Mesothelial cell of epicardium (in vitro differentiated cells): Measurements from ENCODE around the gene ADAMTSL2. TPM values are rescaled to one million over a fixed set of nuclear protein-coding genes. Genes with fewer than 3 reads are reported as not detected.

Source experiments
- DNase-seq, 2 experiments: peaks; one replicate each; pipeline ENCODE4 v3.0.0; 2021; ENCODE audit warnings: low spot score in 2 of 2; ENCODE audit not compliant: unreplicated experiment in 2 of 2
- H3K27ac Mint-ChIP-seq: 2 replicates; pipeline ENCODE4 v1.8.0; 2021; ENCODE audit warnings: mixed read lengths
- H3K27me3 Mint-ChIP-seq: 2 replicates; pipeline ENCODE4 v1.8.0; 2021; ENCODE audit warnings: low read depth, mixed read lengths
- H3K36me3 Mint-ChIP-seq: 2 replicates; pipeline ENCODE4 v1.8.0; 2021; ENCODE audit warnings: mixed read lengths
- H3K4me1 Mint-ChIP-seq: 2 replicates; pipeline ENCODE4 v1.8.0; 2021; ENCODE audit warnings: mixed read lengths
- H3K4me3 Mint-ChIP-seq: 2 replicates; pipeline ENCODE4 v1.8.0; 2021; ENCODE audit warnings: mild to moderate bottlenecking, moderate library complexity, mixed read lengths
- H3K9me3 Mint-ChIP-seq: 2 replicates; pipeline ENCODE4 v1.8.0; 2021; ENCODE audit warnings: mixed read lengths
- total RNA-seq: library from RNA; stranded (reverse); gene quantifications from 3 replicates; pipeline ENCODE4 v1.2.1, GENCODE V29; 2021
- TF ChIP-seq, protein P1 (sequence below): fragments of 200-600 bp; sonication (generic); IDR thresholded peaks from one replicate; pipeline ENCODE4 v1.5.0; 2021; ENCODE audit warnings: antibody characterized with exemption; ENCODE audit not compliant: unreplicated experiment

The ADAMTSL2 gene
- total RNA-seq, 1 donor from 2014 or later, result 6.5 TPM

DNA sequence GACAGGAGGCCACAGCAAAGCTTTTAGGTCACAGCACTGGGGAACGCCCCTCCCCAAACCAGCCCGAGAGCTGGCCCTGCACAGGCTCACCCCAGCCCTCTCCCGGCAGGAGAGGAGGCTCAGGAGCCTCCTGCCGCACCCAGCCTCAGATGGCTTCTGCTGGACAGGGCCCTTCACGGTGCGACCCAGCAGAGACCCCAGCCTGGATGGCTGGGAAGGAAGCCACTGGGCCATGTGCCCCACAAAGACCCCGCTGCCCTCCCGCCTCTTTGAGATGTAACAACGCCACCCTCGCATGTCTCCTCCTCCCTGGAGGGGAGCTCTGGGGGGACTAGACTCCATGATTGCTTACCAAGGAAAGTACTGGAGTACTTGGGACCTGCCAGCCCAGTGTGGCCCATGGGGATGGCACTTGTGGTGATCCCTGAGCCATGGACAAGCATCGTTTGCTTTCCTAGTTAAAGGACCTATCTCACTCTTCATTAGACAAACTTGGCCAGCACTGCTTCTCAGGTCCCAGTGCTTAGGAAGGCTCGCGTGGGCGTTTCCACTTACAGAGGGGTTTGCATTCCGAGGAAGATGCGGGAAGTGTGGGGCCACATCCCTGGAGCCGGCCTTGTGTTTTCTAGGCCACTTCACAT is 18.8 kb upstream of the ADAMTSL2 start:
- Mint-ChIP-seq H3K4me3 (no peak overlapping the region), H3K27ac (peak overlapping the region; percentile 5), H3K36me3 (no peaks in the 10 kb centered on the region), H3K4me1 (peaks cover 23% of the 10 kb centered on the region), H3K9me3 (no peaks in the 10 kb centered on the region), H3K27me3 (no peaks in the 10 kb centered on the region)
- TF ChIP-seq, protein P1, sequence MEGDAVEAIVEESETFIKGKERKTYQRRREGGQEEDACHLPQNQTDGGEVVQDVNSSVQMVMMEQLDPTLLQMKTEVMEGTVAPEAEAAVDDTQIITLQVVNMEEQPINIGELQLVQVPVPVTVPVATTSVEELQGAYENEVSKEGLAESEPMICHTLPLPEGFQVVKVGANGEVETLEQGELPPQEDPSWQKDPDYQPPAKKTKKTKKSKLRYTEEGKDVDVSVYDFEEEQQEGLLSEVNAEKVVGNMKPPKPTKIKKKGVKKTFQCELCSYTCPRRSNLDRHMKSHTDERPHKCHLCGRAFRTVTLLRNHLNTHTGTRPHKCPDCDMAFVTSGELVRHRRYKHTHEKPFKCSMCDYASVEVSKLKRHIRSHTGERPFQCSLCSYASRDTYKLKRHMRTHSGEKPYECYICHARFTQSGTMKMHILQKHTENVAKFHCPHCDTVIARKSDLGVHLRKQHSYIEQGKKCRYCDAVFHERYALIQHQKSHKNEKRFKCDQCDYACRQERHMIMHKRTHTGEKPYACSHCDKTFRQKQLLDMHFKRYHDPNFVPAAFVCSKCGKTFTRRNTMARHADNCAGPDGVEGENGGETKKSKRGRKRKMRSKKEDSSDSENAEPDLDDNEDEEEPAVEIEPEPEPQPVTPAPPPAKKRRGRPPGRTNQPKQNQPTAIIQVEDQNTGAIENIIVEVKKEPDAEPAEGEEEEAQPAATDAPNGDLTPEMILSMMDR, result no peak
- no peak for DNase-seq

DNA sequence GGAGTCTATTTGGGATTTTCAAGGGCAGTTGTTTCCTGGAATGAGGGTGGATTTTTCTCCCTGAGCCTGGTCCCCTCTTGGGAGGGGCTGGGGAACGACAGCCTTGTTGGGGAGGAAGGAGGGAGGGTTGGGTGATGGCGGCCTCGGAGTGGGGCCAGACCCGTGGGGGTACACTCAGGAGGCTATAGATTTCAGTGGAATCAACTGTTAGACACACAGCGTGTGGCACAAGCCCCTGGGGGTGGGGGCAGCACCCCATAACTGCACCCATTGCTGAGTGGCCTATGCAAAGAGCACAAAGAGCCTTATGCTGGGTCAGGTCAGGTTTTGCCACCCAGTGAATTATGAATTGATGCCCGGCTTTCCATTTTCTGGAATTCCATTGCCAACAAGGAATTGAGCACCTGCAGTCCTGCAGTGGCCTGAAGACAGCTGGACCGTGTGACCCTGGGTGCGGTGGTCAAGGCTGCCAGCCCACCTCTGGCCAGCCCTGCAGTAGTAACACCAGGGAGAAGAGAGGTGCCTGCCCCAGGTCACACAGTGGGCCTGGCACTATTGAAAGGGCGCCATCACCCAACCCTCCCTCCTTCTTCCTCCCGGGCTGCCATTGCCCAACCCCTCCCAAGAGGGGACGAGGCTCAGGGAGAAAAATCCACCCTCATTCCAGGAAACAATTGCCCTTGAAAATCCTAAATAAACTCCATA is 18.1 kb upstream of the ADAMTSL2 start:
- H3K9me3 Mint-ChIP-seq, result no peaks in the 10 kb centered on the region
- H3K27me3 Mint-ChIP-seq, result no peaks in the 10 kb centered on the region
- H3K27ac Mint-ChIP-seq, result peak overlapping the region; percentile 5
- peaks cover 30% of the 10 kb centered on the region for H3K4me1 Mint-ChIP-seq
- no peak for DNase-seq
- no peaks in the 10 kb centered on the region for H3K36me3 Mint-ChIP-seq
- H3K4me3 Mint-ChIP-seq, result no peak overlapping the region
- TF ChIP-seq, protein P1, result no peak

DNA sequence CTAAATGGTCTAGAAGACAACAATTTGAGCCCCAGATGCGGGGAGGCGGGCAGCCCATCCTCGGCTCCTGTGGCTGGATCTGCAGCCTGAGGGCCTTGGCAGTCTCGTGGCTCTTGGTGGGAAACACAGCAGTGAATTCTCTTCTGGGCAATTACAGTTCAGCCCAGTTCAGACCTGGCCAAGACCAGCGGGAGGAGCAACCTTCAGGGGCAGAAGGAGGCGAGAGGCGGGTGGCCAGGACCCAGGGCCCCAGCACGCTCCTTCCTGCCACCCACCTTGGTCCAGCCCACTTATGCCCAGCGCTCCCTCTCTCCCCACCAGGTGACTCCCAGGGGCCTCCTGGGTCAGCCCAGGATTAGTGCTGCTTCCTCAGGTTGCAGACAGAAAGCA is 17.5 kb upstream of the ADAMTSL2 start:
- H3K4me3 Mint-ChIP-seq, result no peak overlapping the region

DNA sequence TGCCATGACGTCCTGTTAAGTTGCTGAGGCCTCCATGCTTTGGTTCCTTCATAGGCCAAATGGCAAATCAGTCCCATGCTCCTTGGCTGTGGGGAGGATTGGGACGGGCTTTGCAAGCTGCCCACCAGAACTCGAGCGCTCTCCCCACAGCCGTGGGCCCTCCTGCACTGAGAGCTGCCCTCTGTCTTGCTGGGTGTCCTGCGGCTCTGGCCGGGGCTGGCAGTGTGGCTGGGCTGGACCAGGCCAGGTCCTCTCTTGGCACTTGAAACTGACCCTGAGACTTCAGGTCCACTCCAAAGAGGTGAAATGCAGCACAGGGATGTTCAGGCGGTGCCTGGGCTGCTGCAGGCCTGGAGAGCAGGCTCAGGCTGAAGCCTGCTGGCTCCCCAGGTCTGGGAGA is 16.8 kb upstream of the ADAMTSL2 start:
- Mint-ChIP-seq H3K4me3 (no peak overlapping the region), H3K27me3 (no peaks in the 10 kb centered on the region), H3K4me1 (peaks cover 30% of the 10 kb centered on the region), H3K27ac (no peak overlapping the region), H3K9me3 (no peaks in the 10 kb centered on the region), H3K36me3 (no peaks in the 10 kb centered on the region)
- DNase-seq, result no peak
- TF ChIP-seq, protein P1, result no peak

More for the DNA sequence above, 17.5 kb upstream of the ADAMTSL2 start:
- TF ChIP-seq, protein P1, result no peak
- no peaks in the 10 kb centered on the region for H3K36me3 Mint-ChIP-seq
- DNase-seq, result no peak
- no peaks in the 10 kb centered on the region for H3K27me3 Mint-ChIP-seq
- H3K4me1 Mint-ChIP-seq, result peaks cover 30% of the 10 kb centered on the region
- no peaks in the 10 kb centered on the region for H3K9me3 Mint-ChIP-seq
- no peak overlapping the region for H3K27ac Mint-ChIP-seq

DNA sequence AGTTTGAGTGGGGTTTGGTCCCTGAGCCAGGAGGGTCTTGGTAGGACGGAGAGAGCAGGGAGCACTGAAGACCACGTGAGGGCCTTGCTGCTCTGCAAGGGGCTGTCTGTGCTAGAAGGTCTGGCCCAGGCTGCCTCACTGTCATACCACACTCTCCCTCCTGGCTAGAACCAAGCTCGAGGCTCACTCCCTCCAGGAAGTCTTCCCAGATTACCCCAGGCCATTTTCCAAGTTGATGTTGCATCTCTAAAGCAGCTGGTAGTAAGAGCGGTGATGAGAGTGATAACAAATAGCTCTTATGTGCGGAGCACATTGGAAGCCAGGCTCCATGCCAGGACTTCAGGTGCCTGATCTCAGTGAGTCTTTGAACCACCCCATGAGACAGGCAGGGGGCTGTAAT is 16.3 kb upstream of the ADAMTSL2 start:
- Mint-ChIP-seq H3K4me3 (no peak overlapping the region), H3K27ac (no peak overlapping the region)

More for the DNA sequence above, 16.3 kb upstream of the ADAMTSL2 start:
- DNase-seq, result no peak
- no peaks in the 10 kb centered on the region for H3K27me3 Mint-ChIP-seq
- TF ChIP-seq, protein P1, result no peak
- no peaks in the 10 kb centered on the region for H3K9me3 Mint-ChIP-seq
- H3K4me1 Mint-ChIP-seq, result peaks cover 32% of the 10 kb centered on the region
- H3K36me3 Mint-ChIP-seq, result no peaks in the 10 kb centered on the region
